ENCODE results near the gene POLDIP2. TPM values are rescaled to one million over a fixed set of nuclear protein-coding genes. Genes with fewer than 3 reads are reported as not detected.
"Not testable (repeated sequence)": the region's sequence is repeated elsewhere in the genome, so short reads cannot be mapped to it uniquely, and the experiment has no call there.

POLDIP2 gene
- total RNA-seq, 2 experiments from 2014 or later, result 61.6 to 67.7 TPM

DNA sequence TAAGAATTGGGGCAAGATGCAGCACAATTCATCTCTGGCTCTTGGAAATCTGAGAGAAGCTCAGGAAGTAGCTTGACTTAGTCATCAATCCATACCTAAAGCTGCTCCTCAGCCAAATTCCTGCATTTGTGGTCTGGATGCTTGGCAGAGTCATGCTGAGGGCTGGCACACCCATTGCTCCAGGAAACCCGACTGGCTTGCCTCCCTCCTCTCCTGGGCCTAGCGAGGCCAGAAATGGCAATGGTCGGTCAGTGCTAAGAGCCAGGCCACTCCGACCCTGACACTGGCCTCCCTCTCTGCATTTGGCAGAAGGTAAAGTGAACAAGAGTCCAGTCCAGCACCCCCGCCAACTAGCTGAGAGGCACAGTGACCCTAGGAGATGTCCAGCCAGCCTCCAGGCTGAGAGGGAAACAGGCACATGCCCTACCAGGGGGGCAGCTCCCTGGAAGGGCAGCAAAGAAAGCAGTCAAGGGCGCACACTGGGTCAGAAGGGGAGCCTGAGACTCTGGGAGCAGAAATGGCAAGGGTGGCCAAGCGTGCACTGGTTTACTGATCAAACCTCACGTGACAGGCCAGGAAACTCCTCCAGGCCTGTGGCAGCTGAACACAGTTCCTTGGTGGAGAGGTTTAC is 10.0 kb downstream of the POLDIP2 start:
- Mint-ChIP-seq H3K27ac (no peak overlapping the region), H3K36me3 (ENCODE audit: low read depth) (peaks cover 45% of the 10 kb centered on the region), H3K27me3 (no peaks in the 10 kb centered on the region), H3K9me3 (no peaks in the 10 kb centered on the region), H3K4me1 (peaks cover 2% of the 10 kb centered on the region), H3K4me3 (no peak overlapping the region)
- ChIA-PET CTCF (interaction anchor here (0.6 to 0.8 kb wide), 3 partner anchors 10 to 138 kb away, joined by 3 to 4 read pairs (median 3); partner anchors contain the start of gene POLDIP2), POLR2A (no interaction called here)
- no peak for DNase-seq

DNA sequence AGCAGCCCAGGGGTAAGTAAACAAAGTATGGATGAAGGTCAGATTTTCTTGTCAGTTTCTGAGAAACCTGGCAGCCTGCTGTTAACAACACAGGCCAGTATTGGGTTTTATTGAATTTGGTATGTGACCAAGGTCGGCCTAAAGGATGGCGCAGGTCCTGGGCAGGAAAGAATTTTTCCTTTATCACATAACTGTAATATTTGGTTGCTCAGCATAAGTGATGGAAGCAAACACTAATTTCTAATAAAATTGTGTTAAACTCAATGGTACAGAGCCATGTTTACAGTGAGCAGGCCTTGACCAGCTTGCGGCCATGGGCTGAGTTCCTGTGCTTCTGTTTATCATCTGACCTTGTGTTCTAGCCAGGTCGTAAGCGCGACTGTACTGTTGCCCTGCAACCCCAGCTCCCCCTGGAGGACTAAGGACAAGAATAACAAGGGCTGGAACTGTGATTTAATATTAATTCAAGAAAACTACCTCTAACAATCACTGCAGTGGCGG is 10.5 kb downstream of the POLDIP2 start:
- Mint-ChIP-seq H3K36me3 (ENCODE audit: low read depth) (peaks cover 45% of the 10 kb centered on the region), H3K9me3 (no peaks in the 10 kb centered on the region), H3K4me3 (no peak overlapping the region), H3K27me3 (no peaks in the 10 kb centered on the region), H3K4me1 (peaks cover 2% of the 10 kb centered on the region), H3K27ac (no peak overlapping the region)
- CTCF ChIA-PET, result interaction anchor here (0.6 to 2.0 kb wide), 4 partner anchors 11 to 139 kb away, joined by 3 to 7 read pairs (median 4); partner anchors contain the start of gene POLDIP2
- POLR2A ChIA-PET, result no interaction called here
- DNase-seq, result no peak

DNA sequence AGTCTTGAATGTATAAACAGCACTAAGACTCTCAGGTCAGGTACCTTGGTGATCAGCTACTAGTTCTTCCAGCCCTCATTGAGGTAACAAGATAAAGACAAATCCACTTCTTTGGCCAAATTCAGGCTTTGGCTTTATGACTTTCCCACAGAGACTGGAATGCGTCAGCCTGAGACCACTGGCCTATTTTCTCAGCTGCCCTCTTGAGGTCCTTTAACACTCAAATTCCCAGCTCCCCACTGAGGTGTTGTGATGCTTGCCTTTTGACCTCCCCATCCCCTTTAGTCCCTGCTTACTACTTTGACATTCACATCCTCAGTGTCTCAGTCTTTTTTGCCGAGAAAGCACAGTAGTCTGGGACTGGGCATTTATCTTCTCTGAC is 11.1 kb downstream of the POLDIP2 start:
- ChIA-PET POLR2A (no interaction called here), CTCF (interaction anchor here (2.0 kb wide), 1 partner anchor 12 kb away, joined by 7 read pairs; the partner anchor contains the start of gene POLDIP2)

DNA sequence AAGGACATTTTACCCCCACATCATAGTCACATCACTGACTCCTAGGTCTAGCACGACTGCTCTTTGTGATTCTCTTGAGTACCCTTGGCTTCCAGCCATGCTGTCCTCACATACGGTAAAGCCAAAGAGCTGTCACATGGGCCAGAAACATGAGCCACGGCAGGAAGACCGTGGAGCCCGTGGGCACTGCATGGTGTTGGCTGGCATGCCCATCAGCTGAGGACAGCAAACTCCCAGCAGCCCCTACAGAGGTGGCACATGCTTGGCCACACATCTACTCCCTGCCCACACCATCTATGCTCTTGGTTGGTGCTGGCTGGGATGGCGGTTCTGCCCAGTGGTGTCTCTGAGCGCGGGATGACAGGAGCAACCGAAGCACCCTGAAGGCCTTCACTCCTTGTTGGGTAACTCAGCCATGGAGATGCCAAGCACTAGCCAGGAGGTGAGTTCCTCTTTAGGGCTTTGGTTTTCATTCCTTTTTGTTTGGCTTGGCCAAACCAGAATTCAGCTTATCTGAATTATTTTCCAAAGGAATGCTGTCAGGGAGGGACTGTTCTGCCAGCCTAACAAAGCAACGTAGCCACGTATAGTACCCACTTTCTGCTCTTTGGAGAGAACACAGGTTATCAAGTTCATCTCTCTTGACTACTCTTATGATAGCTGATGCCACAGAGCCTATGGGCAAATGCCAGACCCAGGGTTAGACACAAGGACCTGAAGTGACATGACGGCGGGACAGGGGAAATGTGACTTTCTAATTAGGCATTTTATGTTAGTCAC is 11.7 kb downstream of the POLDIP2 start:
- Mint-ChIP-seq H3K9me3 (no peaks in the 10 kb centered on the region), H3K36me3 (ENCODE audit: low read depth) (peaks cover 36% of the 10 kb centered on the region), H3K27ac (no peak overlapping the region), H3K4me1 (peaks cover 2% of the 10 kb centered on the region), H3K27me3 (no peaks in the 10 kb centered on the region), H3K4me3 (no peak overlapping the region)
- ChIA-PET POLR2A (no interaction called here), CTCF (interaction anchor here (0.6 to 2.0 kb wide), 4 partner anchors 10 to 272 kb away, joined by 3 to 7 read pairs (median 4); partner anchors contain the start of gene POLDIP2)
- DNase-seq, result no peak

More for the DNA sequence above, 11.1 kb downstream of the POLDIP2 start:
- Mint-ChIP-seq H3K4me1 (peaks cover 2% of the 10 kb centered on the region), H3K4me3 (no peak overlapping the region), H3K27ac (no peak overlapping the region), H3K9me3 (no peaks in the 10 kb centered on the region), H3K36me3 (ENCODE audit: low read depth) (peaks cover 40% of the 10 kb centered on the region), H3K27me3 (no peaks in the 10 kb centered on the region)
- DNase-seq, result no peak

DNA sequence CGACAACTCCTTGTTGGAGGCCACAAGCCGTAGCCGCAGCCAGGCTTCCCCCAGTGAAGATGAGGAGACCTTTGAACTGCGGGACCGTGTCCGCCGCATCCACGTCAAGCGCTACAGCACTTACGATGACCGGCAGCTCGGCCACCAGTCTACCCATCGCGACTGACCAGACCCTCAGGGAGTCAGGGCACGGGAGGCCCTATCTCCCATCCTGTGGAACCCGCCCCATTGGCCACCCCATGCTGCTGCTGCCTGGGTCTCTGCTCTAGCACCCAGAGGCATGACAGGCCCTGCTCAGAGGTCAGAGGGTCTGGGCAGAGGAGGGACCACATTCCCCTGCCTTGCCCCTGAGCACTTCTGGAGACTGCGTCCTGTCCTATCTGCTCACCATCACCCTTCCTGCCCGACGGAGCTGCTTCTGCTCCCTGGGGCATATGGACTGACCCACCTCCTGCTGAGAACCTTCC is 12.9 kb downstream of the POLDIP2 start:
- Mint-ChIP-seq H3K27ac (no peak overlapping the region), H3K27me3 (no peaks in the 10 kb centered on the region), H3K9me3 (no peaks in the 10 kb centered on the region), H3K4me1 (peaks cover 2% of the 10 kb centered on the region), H3K4me3 (no peak overlapping the region), H3K36me3 (ENCODE audit: low read depth) (peaks cover 31% of the 10 kb centered on the region)
- POLR2A ChIA-PET, result no interaction called here
- no peak for DNase-seq
- CTCF ChIA-PET, result interaction anchor here (1.0 to 2.0 kb wide), 3 partner anchors 8 to 13 kb away, joined by 3 to 7 read pairs (median 3); partner anchors contain the start of gene POLDIP2

DNA sequence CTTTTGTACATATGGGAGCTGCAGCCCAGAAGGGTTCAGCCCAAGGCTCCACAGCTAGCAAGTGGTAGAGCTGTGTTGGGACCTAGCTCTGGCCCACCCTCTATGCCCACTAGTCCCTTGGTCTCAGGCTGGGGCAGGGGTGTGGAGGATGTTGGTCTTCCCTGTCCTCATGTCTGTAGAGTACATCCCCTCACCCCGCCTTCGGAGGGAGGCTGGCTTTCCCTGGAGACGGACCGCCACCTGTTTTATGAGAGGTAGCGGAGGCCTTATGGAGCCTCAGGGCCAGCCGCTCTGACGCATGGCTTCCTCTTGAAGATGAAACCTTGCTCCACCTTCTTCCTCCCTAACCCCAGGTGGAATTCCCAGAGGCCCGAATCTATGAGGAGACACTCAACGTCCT is 13.3 kb downstream of the POLDIP2 start:
- Mint-ChIP-seq H3K27ac (no peak overlapping the region), H3K9me3 (no peaks in the 10 kb centered on the region), H3K36me3 (ENCODE audit: low read depth) (peaks cover 31% of the 10 kb centered on the region), H3K4me3 (no peak overlapping the region), H3K4me1 (peaks cover 2% of the 10 kb centered on the region), H3K27me3 (no peaks in the 10 kb centered on the region)
- no peak for DNase-seq
- ChIA-PET CTCF (interaction anchor here (1.6 kb wide), 1 partner anchor 10 kb away, joined by 3 read pairs; no protein-coding TSS in a partner anchor), POLR2A (no interaction called here)

DNA sequence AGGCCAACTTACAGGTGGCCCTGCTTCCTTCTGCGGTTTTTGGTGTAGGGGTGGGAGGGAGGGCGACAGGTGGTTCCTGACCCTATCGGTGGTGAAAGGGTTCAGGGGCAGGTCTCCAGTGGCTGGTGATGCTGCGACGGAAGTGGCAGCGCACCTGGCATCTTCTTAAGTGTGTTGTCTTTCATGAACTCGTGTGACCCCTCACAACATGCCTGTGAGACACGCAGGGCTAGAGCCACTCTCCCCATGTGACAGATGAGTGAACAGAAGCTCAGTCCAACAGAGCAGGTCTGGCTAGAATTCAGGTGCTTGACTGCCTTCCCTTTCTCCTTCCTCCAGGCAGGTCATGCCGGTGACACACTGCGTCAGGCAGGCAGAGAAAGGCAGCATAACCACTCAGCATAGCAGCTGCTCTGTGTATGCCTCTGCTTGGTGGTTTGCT is 13.8 kb downstream of the POLDIP2 start:
- Mint-ChIP-seq H3K36me3 (ENCODE audit: low read depth) (peaks cover 27% of the 10 kb centered on the region), H3K4me3 (no peak overlapping the region), H3K27ac (no peak overlapping the region), H3K4me1 (peaks cover 5% of the 10 kb centered on the region), H3K27me3 (no peaks in the 10 kb centered on the region), H3K9me3 (no peaks in the 10 kb centered on the region)
- ChIA-PET POLR2A (no interaction called here), CTCF (interaction anchor here (1.6 kb wide), 1 partner anchor 10 kb away, joined by 3 read pairs; no protein-coding TSS in a partner anchor)
- DNase-seq, result no peak

DNA sequence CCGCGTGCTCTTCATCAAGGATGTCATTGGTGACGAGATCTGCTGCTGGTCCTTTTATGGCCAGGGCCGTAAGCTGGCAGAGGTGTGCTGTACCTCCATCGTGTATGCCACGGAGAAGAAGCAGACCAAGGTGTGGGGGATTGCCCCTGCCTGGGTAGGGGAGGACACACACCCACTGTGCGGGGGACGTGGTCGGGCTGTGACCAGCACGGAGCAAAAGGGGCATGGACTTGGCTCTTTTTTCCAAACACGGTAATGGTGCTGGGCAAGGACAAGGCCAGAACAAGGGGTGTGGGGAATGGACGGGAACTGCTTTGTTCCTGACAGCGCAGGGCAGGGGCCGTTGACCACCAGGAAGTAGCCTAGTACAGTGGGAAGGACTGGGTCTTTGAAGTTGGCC is 15.0 kb downstream of the POLDIP2 start:
- no peak for DNase-seq
- Mint-ChIP-seq H3K4me1 (peaks cover 10% of the 10 kb centered on the region), H3K27ac (peak overlapping the region; percentile 57), H3K27me3 (no peaks in the 10 kb centered on the region), H3K9me3 (no peaks in the 10 kb centered on the region), H3K36me3 (ENCODE audit: low read depth) (peaks cover 22% of the 10 kb centered on the region), H3K4me3 (no peak overlapping the region)
- CTCF ChIA-PET, result no interaction called here
- POLR2A ChIA-PET, result no interaction called here

DNA sequence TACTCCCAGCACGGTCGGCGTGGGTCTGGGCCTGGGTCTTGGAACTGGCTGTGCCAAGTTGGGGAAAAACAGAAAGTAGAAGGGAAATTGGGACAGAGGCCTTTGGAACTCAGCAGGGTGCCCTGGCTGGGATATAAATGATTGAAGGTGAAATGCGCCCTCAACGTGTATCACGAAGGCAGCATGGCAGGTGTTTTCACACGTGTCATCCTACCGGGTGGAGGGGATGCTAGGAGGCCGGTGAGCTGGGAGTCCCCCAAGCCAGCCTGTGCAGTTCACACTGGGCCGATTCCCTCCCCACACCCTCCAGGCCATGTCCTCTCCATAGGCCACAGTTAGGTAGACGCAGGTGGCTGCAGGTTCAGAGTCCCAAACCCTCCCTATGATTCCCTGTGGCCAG is 15.8 kb downstream of the POLDIP2 start:
- Mint-ChIP-seq H3K27ac (no peak overlapping the region), H3K4me1 (peaks cover 18% of the 10 kb centered on the region), H3K9me3 (no peaks in the 10 kb centered on the region), H3K36me3 (ENCODE audit: low read depth) (peaks cover 20% of the 10 kb centered on the region), H3K4me3 (no peak overlapping the region), H3K27me3 (no peaks in the 10 kb centered on the region)
- DNase-seq, result no peak
- POLR2A ChIA-PET, result no interaction called here
- CTCF ChIA-PET, result no interaction called here

DNA sequence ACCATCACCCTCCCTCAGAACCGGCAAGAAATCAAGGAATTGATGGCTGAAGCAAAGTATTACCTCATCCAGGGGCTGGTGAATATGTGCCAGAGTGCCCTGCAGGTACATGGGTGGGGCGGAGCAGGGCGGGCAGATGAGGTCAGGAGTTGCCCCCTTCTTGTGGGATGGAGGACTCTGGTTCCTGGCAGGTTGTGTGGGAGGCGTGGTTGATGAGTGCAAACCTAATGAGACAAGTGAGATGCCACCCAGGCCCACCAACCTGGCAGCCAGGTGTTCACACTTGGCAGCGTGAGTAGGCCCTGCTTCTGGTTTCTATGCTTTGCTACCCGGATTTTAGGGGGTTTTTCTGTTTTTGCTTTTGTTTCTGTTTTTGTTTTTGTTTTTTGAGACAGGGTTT is 17.0 kb downstream of the POLDIP2 start:
- Mint-ChIP-seq H3K36me3 (ENCODE audit: low read depth) (peaks cover 15% of the 10 kb centered on the region), H3K4me1 (peaks cover 23% of the 10 kb centered on the region), H3K4me3 (no peak overlapping the region), H3K27me3 (no peaks in the 10 kb centered on the region), H3K9me3 (no peaks in the 10 kb centered on the region), H3K27ac (no peak overlapping the region)
- DNase-seq, result no peak
- POLR2A ChIA-PET, result no interaction called here
- CTCF ChIA-PET, result no interaction called here

DNA sequence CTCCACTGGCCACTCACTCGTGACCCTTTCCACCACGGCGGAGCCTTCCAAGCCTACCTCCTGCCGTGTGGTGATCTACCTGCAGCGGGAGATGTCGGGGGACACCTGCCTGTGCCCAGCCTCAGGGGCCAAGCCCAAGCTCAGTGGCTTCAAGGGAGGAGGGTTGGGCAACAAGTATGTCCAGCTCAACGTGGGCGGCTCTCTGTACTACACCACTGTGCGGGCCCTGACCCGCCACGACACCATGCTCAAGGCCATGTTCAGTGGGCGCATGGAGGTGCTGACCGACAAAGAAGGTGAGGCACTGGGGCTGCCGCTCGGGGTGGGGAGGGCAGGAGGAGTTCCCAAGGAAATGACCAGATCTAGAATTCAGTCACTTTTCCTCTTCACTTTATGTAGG is 17.9 kb downstream of the POLDIP2 start:
- peaks cover 12% of the 10 kb centered on the region for H3K36me3 Mint-ChIP-seq (ENCODE audit: low read depth)

DNA sequence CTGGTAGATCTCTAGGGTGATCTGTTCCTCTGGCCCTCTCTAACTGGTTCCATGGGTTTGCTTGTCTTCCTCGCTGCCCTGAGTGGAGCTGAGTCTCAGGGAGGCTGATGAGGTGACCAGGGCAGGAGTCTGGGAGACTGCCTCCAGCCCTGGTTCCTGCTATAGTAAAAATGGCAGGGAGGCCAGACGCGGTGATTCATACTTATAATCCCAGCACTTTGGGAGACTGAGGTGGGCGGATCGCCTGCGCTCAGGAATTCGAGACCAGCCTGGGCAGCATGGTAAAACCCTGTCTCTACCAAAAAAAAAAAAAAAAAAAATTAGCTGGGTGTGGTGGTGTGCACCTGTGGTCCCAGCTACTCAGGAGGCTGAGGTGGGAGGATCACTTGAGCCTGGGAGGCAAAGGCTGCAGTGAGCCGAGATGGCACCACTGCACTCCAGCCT is 18.5 kb downstream of the POLDIP2 start:
- H3K9me3 Mint-ChIP-seq; CTCF ChIA-PET; H3K36me3 Mint-ChIP-seq (ENCODE audit: low read depth); H3K4me3 Mint-ChIP-seq; H3K27me3 Mint-ChIP-seq; DNase-seq; H3K27ac Mint-ChIP-seq: not testable (repeated sequence)
- POLR2A ChIA-PET, result interaction anchor here (1.1 kb wide), 1 partner anchor 19 kb away, joined by 3 read pairs; the partner anchor contains the start of gene POLDIP2
- peaks cover 33% of the 10 kb centered on the region for H3K4me1 Mint-ChIP-seq

More for the DNA sequence above, 17.9 kb downstream of the POLDIP2 start:
- no peak overlapping the region for H3K4me3 Mint-ChIP-seq
- POLR2A ChIA-PET, result no interaction called here
- no peaks in the 10 kb centered on the region for H3K9me3 Mint-ChIP-seq
- no peak for DNase-seq
- peaks cover 29% of the 10 kb centered on the region for H3K4me1 Mint-ChIP-seq
- CTCF ChIA-PET, result no interaction called here
- H3K27me3 Mint-ChIP-seq, result no peaks in the 10 kb centered on the region
- H3K27ac Mint-ChIP-seq, result no peak overlapping the region
